GM12892 (cell line): ENCODE data around the gene UCHL1.

ENCODE experiments used
- POLR2A ChIP-seq: IDR thresholded peaks from 2 replicates; pipeline ENCODE4 v1.6.1; 2011; ENCODE audit warnings: low read depth, low read length, control low read depth
- TAF1 ChIP-seq: IDR thresholded peaks from 2 replicates; pipeline ENCODE4 v1.6.1; 2011; ENCODE audit warnings: low read depth, mild to moderate bottlenecking, control low read depth, low read length, borderline replicate concordance

- TF ChIP-seq POLR2A, result no peak
- TF ChIP-seq TAF1, result no peak
Observed at GRCh38 chr4:41307638-41308037, 50.9 kb downstream of the UCHL1 start.
